Pulmonary artery endothelial cell (primary cell): ENCODE measurements around the gene LMX1A. TPM values are rescaled to one million over a fixed set of nuclear protein-coding genes. Genes with fewer than 3 reads are reported as not detected.

Experiments
- DNase-seq: peaks from one replicate; pipeline ENCODE4 v3.0.0-alpha.2; 2011; ENCODE audit warnings: low read depth, low spot score
- total RNA-seq: library from RNA; depleted of rRNA; stranded (reverse); fragments of >200 nt; gene quantifications from 2 replicates; pipeline ENCODE4 v1.2.3, GENCODE V29; 2014

Gene LMX1A
- total RNA-seq, 1 donor from 2014 or later = not detected

DNA sequence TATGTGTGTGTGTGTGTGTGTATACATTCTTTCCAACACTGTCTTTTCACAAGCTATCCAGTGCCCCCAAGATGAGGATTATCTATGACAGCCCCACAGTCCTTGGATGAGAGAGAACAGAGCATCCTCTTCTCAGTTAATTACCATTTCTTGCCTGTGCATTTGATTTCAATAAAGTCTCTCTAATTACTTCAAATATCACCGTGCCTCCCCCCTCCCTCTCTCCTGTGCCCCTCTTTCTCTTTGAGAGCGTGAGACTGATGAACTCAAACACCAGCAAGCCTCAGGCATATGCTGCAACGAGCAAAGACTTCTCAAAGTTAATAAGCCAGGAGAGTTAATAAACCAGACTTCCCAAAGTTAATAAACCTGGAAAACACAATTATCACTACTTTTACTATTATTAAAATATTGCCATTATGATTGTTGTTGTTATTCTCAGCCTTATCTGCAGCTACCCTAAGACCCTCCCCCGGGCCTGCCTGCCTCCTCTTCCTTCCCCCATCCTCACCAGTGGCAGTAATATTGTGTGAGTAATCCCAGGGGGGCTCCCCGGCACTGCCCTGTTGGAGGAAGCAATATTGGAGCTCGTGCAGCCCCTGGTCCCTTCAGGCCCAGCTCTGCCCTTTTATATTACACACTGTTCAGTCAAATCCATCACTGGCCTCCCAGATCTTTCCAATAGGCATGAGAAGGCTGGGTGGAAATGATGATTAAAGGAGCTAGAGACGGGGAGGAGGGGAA is 30.9 kb downstream of the LMX1A start:
- DNase-seq = no peak

GRCh38 chr1:165324050-165324449 is 32.5 kb downstream of the LMX1A start:
- no peak for DNase-seq

- DNase-seq = no peak
Observed at GRCh38 chr1:165317612-165318011, 38.9 kb downstream of the LMX1A start.

DNA sequence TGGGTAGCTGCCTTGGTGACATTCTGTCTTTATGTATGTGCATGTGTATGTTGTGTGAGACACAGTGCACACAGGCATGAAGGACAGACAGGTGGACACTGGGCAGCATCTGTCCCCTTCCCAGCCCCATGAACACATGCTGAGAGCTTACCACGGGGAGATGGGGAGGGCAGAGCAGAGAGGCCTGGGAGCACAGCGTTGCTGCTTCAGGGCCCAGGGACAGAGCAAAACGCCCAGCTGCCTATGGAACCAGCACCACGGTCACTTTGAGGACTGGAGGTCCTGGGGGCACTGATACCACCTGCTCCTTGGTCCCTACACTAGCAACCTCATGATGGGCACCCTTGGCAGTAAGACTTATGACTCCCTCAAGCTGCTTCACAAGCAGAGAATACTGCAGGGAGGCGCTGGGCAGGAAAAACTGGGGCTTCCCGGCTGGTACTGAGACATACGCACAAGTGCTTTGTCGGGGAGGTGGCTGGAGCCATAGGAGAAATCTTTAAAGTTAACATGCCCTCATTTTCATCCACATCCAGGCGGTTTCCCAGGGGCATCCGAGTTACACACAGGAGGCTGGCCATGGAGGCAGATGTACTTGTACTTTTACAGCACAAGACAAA is 40.3 kb downstream of the LMX1A start:
- DNase-seq = no peak

GRCh38 chr1:165315481-165315880 is 41.0 kb downstream of the LMX1A start:
- no peak for DNase-seq

DNA sequence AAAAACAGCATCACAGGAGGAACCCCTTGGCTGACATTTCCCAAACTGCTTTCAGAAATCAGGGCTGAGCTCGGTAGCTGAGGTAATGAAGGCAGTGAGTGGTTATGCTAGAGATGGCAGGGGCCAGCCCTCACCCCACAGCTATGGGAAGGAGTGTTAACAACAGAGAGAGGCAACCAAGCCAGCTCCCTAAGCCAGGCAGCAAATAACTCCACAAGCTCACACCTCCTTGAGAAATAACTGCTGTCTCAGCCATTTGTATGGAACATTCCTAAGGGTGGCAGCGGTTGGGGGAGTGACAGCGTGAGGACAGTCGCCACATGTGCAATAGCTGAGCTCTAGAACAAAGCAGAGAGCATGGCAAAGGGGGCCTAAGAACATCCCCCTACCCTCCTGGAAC is 42.6 kb downstream of the LMX1A start:
- no peak for DNase-seq

- DNase-seq = no peak
Observed at GRCh38 chr1:165312591-165312990, 43.9 kb downstream of the LMX1A start.

DNA sequence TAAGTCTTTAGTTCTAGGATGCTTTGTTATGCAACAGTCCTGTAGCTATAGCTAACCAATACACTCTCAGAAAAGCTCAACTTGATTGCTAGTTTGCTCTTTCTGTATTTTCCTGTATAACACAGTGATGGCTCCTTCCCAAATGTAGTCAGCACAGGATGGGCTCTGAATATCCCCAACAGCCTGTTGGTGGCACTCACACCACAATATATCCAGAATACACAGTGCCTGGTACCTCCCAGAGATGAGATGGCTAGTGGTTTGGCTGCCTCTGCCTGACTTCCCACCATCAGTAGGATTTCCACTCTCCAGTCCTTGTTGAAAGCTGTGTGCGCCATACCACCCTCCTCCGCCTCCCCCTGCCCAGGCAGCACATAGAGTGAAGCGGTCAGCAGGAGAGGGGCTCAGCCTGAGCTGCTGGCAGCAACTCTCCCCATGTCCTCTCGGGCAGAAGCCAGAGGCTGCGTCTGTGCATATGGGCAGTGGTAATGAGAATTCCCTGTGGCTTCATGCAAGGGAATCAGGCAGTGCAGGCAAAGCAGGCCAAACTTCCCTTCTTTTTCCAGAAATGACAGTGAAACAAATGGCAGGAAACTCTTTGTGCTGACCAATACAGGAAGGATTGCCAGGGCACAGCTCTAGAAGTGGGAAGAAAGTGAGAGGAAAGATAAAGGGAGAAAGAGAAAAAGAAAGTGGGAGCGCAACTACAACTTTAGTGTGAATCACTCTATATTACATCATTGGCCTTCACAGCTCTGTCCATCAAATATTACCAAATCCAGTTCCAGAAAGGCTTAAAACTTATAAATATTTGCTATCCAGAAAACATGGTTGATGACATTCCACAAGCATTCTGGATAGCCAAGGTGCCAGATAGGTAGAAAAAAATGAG is 49.7 kb downstream of the LMX1A start:
- DNase-seq = no peak

DNA sequence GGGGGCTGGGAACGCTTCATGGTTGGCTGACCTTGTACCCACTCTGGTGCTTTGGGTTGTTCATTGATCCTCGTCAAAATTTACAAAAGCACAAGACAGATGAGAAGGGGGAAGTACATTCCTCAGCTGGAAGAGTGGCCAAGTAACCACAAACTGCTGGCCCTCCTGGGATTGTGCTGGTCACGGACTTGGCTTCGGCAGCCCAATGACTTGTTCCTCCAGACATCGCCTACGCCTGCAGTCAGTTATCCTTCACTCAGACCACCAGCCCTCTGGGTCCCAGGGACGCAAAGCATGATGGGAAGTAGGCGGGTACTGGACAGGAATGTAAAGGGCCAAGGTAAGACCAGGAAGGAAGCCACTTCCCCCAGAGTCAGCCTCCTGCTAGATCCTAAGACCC is 53.1 kb downstream of the LMX1A start:
- DNase-seq = no peak

DNA sequence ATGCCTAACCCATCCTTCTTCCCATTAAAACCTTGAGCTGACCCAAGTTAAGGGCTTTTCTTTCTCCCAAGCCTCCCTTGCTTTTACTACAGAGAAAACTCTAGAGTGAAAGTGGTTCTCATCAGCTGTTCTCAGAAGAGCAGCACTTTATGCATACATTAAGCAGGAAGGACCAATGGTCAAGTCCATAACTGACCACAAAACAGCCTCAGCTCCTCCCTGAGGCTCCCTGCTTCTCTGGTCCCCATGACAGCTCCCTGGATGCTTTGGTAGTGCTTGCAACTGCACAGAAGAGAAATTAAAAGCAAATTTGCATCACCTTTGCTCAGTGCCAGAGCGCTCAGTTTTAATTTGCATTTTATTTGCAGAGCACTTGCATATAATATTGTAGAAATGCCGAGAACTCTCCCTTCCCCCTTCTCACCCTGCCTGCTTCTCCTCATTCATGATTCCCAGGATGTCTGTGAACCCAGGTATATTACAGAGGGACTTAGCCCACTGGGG is 56.1 kb downstream of the LMX1A start:
- DNase-seq = no peak

DNA sequence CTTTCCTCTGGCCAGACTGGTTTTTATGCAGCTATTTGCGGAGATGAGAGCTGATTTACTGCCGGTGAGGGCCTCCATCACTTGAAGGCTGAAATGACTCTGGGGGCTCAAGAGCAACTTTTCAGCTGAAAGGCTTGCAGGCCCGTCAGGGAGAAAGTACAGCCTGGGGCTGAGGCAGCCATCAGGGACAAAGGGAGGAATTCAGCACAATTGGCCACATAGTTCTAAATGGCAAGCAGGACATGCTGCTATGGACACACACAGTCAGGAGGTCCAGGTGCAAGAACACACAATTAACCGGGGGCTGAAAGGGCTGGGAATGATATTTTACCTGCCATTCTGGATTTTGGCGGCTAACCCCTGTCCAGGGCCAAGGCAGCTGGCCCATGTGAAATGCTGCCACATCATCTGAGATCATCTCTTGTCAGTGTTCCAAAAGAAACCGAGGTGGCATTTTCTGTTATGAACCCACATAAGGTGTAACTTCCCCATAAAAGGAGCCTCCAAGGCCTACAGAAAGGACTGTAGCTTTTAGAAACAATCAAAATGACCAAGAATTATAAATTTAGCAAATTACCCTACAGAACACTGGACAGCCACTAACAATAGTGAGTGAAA is 58.2 kb downstream of the LMX1A start:
- DNase-seq = no peak

- no peak for DNase-seq
Observed at GRCh38 chr1:165296205-165296604, 60.3 kb downstream of the LMX1A start.

- DNase-seq = no peak
Observed at GRCh38 chr1:165290148-165290547, 66.4 kb downstream of the LMX1A start.

GRCh38 chr1:165289556-165289955 is 67.0 kb downstream of the LMX1A start:
- no peak for DNase-seq

- no peak for DNase-seq
Observed at GRCh38 chr1:165288350-165289120, 68.0 kb downstream of the LMX1A start.

DNA sequence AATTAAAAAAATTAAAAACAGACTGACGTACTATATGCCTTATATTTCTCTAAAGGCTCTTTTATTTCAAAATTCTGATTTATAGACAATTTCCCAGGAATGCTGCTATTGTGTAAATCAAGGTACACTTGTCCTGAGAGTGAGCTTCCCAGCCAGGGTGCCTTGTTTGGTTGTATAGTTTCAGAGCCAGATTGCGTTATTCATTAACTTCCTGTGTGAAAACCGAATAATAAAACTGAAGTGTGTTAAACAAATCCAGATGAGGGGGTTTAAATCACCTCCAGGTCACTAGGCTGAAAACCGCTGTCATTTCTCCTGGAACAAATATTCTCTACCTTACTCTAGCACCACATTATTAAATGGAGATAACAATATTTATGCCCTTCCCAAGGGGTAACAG is 68.7 kb downstream of the LMX1A start:
- no peak for DNase-seq

DNA sequence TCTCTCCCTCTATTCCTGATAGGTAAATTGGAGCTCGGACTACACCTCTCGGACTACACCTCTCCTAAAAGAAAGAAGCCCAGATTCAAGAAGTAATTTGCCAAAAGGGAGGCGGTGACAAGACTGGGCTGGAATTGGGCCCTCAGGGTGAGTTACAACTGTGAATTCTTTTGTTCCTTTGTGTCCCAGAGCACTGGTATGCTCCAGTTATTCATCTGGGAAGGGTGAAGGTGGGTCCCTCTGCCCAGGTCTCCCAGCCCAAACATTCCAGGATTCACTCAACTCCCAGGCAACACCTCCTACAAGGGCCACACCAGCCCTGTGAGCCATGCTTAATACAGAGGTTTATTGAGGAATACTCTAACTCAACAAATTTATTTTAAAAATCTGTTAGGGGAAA is 69.2 kb downstream of the LMX1A start:
- no peak for DNase-seq

GRCh38 chr1:165284454-165284853 is 72.1 kb downstream of the LMX1A start:
- DNase-seq = no peak

- no peak for DNase-seq
Observed at GRCh38 chr1:165281207-165281901, 75.2 kb downstream of the LMX1A start.

GRCh38 chr1:165279882-165280281 is 76.6 kb downstream of the LMX1A start:
- DNase-seq = no peak
